Stimulated activated naive CD4-positive, alpha-beta T cell treated with Interleukin-2 at 50 U/mL for 16 hours (primary cell): ENCODE measurements around the gene ADAM17.
"Not testable (repeated sequence)": the region's sequence is repeated elsewhere in the genome, so short reads cannot be mapped to it uniquely, and the experiment has no call there.

Experiments used
- DNase-seq: peaks from one replicate; lab custom pipeline; 2025; lab: John Stamatoyannopoulos, UW

The ADAM17 gene

DNA sequence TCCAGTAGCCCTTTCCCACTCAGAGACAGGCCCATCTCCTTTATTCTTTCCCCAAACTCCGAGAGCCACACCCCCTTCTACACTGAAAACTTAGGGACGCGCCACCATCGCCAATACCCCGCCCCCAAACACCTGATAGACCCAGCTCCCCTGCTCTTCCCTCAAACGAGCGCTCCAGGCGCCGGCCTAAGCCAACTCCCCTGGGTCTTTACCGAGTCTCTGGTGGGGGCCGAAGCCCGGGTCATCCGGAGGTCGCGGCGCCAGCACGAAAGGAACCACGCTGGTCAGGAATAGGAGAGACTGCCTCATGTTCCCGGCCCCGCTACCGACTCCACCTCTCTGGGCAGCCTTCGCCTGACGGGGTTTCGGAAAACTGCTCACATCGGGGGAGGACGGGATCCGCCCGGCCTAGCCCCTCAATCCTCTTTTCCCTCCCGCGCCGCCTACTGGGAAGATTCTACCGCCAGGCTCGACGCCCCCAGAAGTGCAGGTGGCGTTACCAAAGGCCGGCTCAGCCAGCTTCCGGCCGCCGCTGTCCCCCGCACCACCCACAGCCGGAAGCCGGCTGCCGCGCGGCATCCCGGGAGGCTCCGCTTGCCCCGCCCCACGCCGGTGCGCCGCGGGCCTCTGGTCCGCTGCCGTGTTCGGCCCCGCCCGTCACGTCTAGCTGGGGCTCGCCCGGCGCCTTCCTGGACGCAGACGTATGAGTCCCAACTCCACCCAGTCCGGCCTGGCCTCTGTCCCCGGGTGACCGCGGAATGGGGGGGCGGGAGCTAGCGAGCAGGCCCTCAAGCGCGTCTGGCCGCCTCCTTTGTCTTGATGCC, at the start of gene ADAM17:
ADAM17 (minus strand) TSS at position 534 of the 824 bp plus-strand sequence; CDS start at position 309, 225 bp downstream.
- peak; percentile 82 for DNase-seq

DNA sequence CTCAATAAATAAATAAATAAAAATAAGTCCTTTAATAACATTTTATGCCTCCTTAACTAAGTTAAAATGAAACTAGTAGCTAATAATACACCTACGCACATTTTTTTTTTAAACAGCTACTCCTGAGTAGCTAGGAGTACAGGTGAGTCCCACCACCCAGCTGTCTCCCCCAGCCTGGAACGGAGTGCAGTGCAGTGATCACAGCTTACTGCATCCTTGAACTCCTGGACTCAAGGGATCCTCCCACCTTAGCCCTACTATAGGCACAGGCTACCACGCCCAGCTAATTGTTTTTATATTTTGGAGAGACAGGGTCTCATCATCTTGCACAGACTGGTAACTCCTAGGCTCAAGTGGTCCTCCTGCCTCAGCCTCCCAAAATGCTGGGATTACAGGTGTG, 46.8 kb upstream of the ADAM17 start:
- no peak for DNase-seq

GRCh38 chr2:9601397-9601796, 45.8 kb upstream of the ADAM17 start:
- no peak for DNase-seq

DNA sequence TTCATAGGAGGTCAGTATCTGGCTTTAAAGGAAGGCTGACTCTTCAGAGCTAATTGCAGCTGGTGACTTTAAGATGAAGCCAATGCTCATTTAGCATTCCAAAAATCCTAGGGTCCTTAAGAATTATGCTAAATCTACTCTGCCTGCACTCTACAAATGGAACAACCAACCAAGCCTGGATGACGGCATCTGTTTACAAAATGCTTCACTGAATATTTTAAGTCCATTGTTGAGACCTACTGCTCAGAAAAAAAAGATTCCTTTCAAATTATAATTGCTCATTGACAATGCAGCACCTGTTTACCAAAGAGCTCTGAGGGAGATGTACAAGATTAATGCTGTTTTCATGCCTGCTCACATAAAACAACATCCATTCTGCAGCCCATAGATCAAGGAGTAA, 43.8 kb upstream of the ADAM17 start:
- no peak for DNase-seq

- DNase-seq: no peak
Measured at GRCh38 chr2:9596621-9597311, 41.1 kb upstream of the ADAM17 start.

DNA sequence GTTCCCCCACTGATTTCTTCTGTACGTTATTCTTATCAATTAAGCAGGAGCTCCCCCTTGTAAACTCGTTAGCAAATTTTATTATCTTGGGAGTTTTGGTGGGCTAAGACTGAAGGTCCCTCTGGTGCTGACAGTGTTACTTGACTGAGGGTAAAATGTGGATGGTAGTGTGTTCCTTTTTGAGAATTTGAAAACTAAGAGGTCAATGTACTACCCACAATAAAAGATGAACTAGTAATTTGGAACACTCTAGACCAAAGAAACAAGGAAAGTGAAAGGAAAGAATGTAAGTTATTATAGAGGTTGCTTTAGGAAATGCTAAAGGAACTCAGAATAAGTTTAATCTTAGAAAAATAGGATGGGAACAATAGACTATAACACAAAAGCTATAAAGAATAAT, 40.1 kb upstream of the ADAM17 start:
- no peak for DNase-seq

- not testable (repeated sequence) for DNase-seq
Measured at GRCh38 chr2:9595256-9595655, 39.6 kb upstream of the ADAM17 start.

- DNase-seq: no peak
Measured at GRCh38 chr2:9594366-9595054, 38.9 kb upstream of the ADAM17 start.

- no peak for DNase-seq
Measured at GRCh38 chr2:9593925-9594324, 38.3 kb upstream of the ADAM17 start.

GRCh38 chr2:9592699-9593098, 37.1 kb upstream of the ADAM17 start:
- DNase-seq: no peak

DNA sequence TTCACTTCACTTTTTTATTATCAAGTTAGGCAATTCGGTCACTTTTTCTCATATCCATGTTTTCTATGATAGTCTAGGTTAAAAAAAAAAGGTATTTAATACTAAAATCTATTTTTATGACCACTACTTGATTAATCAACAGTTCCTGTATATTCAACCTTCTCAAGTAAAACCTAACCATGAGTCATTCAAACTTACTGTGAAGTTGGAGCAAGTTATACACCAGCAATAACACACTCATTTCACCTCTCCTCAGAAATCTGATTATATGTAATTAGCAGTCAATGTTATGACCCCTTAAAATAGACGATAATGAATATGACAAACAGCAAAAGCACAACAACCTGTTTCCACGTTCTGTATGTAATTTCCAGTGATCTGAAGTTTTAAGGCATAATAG, 35.0 kb upstream of the ADAM17 start:
- DNase-seq: no peak

DNA sequence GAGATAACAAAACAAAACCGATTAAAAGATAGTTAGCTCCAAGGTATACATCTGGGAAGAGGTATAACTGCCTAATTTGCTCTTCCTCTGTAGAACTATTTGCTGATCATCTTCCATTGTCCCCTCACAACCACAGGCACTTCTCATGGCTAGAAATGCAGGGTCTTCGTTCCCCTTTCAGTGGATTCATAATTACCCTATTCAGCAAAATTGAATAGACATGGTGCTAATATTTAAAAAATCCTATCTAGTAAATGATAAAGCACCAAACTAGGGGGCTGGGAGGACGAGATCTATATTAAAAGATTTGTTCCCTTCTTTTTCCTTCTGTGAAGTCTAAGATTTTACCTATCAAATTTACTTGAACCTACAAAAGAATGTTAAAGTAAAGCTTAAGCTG, 30.8 kb upstream of the ADAM17 start:
- no peak for DNase-seq

DNA sequence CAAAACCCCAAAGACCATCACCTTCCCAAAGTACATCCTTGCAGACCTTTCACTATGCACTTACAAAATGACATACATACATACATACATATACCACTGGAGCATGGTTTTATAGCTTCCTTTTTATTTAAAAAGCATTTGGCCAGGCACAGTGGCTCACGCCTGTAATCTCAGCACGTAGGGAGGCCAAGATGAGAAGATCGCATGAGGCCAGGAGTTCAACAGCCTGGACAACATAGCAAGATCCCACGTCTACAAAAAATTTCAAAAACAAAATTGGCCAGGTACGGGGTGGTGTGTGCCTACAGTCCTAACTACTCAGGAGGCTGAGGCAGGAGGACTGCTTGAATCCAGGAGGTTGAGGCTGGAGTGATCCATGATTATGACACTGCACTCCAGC, 29.9 kb upstream of the ADAM17 start:
- no peak for DNase-seq

DNA sequence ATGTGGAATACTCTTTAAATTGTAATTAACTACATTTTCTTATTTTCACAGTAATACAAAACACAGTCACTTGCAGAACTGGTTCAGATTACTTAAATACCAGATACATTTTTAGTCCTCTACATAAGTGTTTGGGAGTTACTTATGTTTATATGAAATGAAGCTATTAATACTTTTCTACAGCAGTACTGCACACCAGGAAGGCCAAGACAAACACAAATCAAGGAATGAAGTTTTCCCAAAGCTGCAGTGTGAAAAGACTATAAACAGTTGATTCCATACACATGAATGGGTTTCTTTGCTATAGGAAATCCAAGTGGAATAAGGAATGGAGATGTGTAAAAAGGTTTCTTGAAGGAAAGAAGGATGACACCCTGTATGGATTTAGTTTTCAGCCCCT, 29.3 kb upstream of the ADAM17 start:
- DNase-seq: not testable (repeated sequence)

- no peak for DNase-seq
Measured at GRCh38 chr2:9582624-9583023, 27.0 kb upstream of the ADAM17 start.

GRCh38 chr2:9578467-9579235, 23.0 kb upstream of the ADAM17 start:
- DNase-seq: no peak

GRCh38 chr2:9574331-9574730, 18.7 kb upstream of the ADAM17 start:
- no peak for DNase-seq

DNA sequence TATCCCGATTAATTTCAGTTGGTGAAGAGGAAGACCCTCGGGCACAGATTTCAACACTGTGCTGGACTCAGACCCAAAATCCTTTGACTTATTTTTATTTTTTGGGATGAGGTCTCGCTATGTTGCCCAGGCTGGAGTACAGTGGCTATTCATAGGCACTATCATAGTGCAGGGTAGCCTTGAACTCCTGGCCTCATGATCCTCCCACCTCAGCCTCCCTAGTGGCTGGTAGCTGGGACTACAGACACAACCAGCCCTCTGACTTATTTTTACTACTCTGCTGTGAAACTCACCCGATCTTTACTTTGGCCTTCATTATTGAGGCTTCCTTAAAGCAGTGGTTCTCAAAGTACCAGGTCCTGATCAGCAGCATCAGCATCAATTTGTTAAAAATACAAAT, 18.2 kb upstream of the ADAM17 start:
- no peak for DNase-seq

- no peak for DNase-seq
Measured at GRCh38 chr2:9573013-9573720, 17.5 kb upstream of the ADAM17 start.

- DNase-seq: no peak
Measured at GRCh38 chr2:9570182-9571060, 14.8 kb upstream of the ADAM17 start.
